C4-2B (cell line): Measurements from ENCODE around the gene IL36A.

Experiments
- CTCF ChIP-seq: fragments of 450-650 bp; conservative IDR thresholded peaks from 2 replicates; pipeline ENCODE4 v1.5.1; 2017; ENCODE audit warnings: mild to moderate bottlenecking
- ZFX ChIP-seq: fragments of 450-650 bp; IDR thresholded peaks from 2 replicates; pipeline ENCODE4 v1.6.1; 2017

- no peak for TF ChIP-seq CTCF
- TF ChIP-seq ZFX: no peak
These were observed 20.5 kb downstream of the IL36A start for GRCh38 chr2:113025737-113026136.
